Bronchial smooth muscle cell (primary cell): ENCODE results near the gene DCLRE1B. TPM values are rescaled to one million over a fixed set of nuclear protein-coding genes. Genes with fewer than 3 reads are reported as not detected.

ENCODE experiments used
- total RNA-seq: library from RNA; depleted of rRNA; stranded (reverse); fragments of >200 nt; gene quantifications from 2 replicates; pipeline ENCODE4 v1.2.1, GENCODE V29; 2014

Gene DCLRE1B
- total RNA-seq = 0.69 and 0.79 TPM in 2 replicates

GRCh38 chr1:113904674-113905434 lies at the start of gene DCLRE1B, which contains the start of gene AP4B1:
DCLRE1B (plus strand) TSS chr1:113905326; CDS start chr1:113905587, 261 bp downstream.
AP4B1 (minus strand) TSS chr1:113904799; CDS start chr1:113904717, 82 bp downstream.

GRCh38 chr1:113871597-113872113 lies 33.5 kb upstream of the DCLRE1B start, which contains the start of gene PTPN22:
PTPN22 (minus strand) TSS chr1:113871712.

GRCh38 chr1:113887402-113888175 lies 17.5 kb upstream of the DCLRE1B start, which contains the start of gene BCL2L15:
BCL2L15 (minus strand) TSS chr1:113887581; CDS start chr1:113887375, 206 bp downstream.

GRCh38 chr1:113928941-113929749 lies 24.0 kb downstream of the DCLRE1B start, which contains the start of gene HIPK1:
HIPK1 (plus strand) TSS chr1:113929324.

Other genes starting within 250 kb of the DCLRE1B start
- gene PHTF1, start 145.8 kb upstream of the DCLRE1B start, total RNA-seq = 17.2 and 22.9 TPM in 2 replicates
- gene RSBN1, start 92.8 kb upstream of the DCLRE1B start, total RNA-seq = 6.6 and 13.2 TPM in 2 replicates
- gene PTPN22, start 33.6 kb upstream of the DCLRE1B start, total RNA-seq = 0.77 and 0.95 TPM in 2 replicates
- gene BCL2L15, start 17.7 kb upstream of the DCLRE1B start, total RNA-seq = under 0.01 TPM in 2 replicates
- 13.9 and 14.2 TPM in 2 replicates for gene AP4B1, start 527 bp upstream of the DCLRE1B start, total RNA-seq
- gene HIPK1, start 24.0 kb downstream of the DCLRE1B start, total RNA-seq = 12.2 and 14.0 TPM in 2 replicates
- 140 and 177 TPM in 2 replicates for gene OLFML3, start 74.1 kb downstream of the DCLRE1B start, total RNA-seq
- not detected in 2 replicates for gene SYT6, start 248.5 kb downstream of the DCLRE1B start, total RNA-seq